ENCODE data around the gene MGP. TPM values are rescaled to one million over a fixed set of nuclear protein-coding genes. Genes with fewer than 3 reads are reported as not detected.

Gene MGP
- total RNA-seq: not detected

DNA sequence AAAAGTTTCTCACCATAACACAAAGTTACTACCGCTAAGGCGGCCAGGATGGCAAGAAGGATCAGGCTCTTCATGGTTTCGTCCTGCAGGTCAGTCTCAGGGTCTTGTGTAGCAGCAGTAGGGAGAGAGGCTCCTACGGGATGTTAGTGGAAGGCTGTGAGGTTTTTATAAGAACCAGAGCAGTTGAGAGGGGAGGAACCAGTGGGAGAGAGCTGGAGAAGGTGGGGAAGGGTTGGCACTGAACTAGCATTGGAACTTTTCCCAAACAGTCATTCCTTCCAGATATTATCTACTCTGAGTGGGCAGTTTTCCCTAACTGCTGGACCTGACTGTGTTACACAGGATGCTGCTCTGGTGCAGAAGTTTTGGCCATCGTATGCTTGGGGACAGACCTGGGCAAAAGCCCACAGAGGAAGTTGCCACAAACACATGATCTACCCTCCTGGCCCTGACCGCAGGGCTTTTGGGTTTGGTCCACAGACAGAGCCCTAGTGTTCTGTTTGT lies at the start of gene MGP:
Gene MGP (minus strand): TSS at position 137 of the 504 bp plus-strand sequence. CDS start 63 bp downstream, at position 74.
- peaks cover 42% of the 10 kb centered on the region for H3K27me3 Mint-ChIP-seq
- peaks cover 14% of the 10 kb centered on the region for H3K4me1 Mint-ChIP-seq
- no peak within 1 kb of the TSS for H3K4me3 Mint-ChIP-seq
- no peak for DNase-seq
- H3K9me3 Mint-ChIP-seq: no peaks in the 10 kb centered on the region
- no peak within 1 kb of the TSS for H3K27ac Mint-ChIP-seq
- ChIA-PET POLR2A (no interaction called here), CTCF (no interaction called here)
- H3K36me3 Mint-ChIP-seq (ENCODE audit: low read depth): no peaks in the 10 kb centered on the region

DNA sequence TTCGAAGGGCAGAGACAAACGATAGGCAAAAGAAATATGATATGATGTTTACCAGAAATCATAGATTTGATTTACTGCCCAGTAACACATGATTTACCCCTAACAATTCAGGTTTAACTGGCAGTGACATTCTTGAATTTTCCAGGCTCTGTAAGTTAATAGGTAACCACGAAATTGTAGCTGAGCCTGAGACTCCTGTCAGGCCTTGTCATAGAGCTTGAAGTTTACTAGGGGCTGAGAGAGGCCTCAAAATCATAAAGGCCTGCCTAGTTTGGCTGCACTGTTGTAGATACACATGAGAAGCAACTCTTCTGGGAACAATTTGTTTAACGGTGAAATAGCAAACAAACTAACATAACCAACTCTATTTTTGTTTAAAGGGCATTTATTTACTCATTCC lies 49.4 kb upstream of the MGP start:
- peaks cover 78% of the 10 kb centered on the region for H3K36me3 Mint-ChIP-seq (ENCODE audit: low read depth)
- no peak overlapping the region for H3K27ac Mint-ChIP-seq
- no peaks in the 10 kb centered on the region for H3K27me3 Mint-ChIP-seq
- POLR2A ChIA-PET: no interaction called here
- no peak for DNase-seq
- CTCF ChIA-PET: interaction anchor here (3.4 kb wide), 1 partner anchor 60 kb away, joined by 18 read pairs; no protein-coding TSS in a partner anchor
- no peaks in the 10 kb centered on the region for H3K9me3 Mint-ChIP-seq
- peaks cover 11% of the 10 kb centered on the region for H3K4me1 Mint-ChIP-seq
- no peak overlapping the region for H3K4me3 Mint-ChIP-seq

DNA sequence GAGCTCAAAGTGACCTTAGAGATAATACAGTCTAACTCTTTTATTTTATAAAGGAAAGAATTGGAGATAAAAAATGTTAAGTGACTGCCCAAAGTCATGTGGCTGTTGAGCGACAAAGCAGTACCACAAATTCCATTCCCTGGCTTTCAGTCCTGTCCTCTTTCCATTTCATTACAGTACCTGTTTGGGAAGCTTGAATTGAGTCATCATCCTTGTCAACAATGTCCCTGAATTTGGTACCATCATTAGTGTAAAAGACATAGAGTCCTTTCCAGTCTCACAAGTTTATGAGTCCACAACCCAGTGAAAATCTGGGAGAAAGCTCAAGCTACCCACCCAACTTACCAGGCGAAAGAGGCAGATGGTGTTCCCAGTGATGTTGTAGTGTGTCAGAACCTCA lies 48.9 kb upstream of the MGP start:
- H3K27me3 Mint-ChIP-seq: no peaks in the 10 kb centered on the region
- H3K4me1 Mint-ChIP-seq: peaks cover 6% of the 10 kb centered on the region
- H3K9me3 Mint-ChIP-seq: no peaks in the 10 kb centered on the region
- CTCF ChIA-PET: interaction anchor here (3.4 kb wide), 1 partner anchor 61 kb away, joined by 18 read pairs; no protein-coding TSS in a partner anchor
- no peak overlapping the region for H3K27ac Mint-ChIP-seq
- POLR2A ChIA-PET: interaction anchor here (0.6 to 1.3 kb wide), 4 partner anchors 11 to 27 kb away, joined by 3 to 4 read pairs (median 3); partner anchors contain the start of gene ARHGDIB
- DNase-seq: no peak
- H3K4me3 Mint-ChIP-seq: no peak overlapping the region
- H3K36me3 Mint-ChIP-seq (ENCODE audit: low read depth): peaks cover 73% of the 10 kb centered on the region

DNA sequence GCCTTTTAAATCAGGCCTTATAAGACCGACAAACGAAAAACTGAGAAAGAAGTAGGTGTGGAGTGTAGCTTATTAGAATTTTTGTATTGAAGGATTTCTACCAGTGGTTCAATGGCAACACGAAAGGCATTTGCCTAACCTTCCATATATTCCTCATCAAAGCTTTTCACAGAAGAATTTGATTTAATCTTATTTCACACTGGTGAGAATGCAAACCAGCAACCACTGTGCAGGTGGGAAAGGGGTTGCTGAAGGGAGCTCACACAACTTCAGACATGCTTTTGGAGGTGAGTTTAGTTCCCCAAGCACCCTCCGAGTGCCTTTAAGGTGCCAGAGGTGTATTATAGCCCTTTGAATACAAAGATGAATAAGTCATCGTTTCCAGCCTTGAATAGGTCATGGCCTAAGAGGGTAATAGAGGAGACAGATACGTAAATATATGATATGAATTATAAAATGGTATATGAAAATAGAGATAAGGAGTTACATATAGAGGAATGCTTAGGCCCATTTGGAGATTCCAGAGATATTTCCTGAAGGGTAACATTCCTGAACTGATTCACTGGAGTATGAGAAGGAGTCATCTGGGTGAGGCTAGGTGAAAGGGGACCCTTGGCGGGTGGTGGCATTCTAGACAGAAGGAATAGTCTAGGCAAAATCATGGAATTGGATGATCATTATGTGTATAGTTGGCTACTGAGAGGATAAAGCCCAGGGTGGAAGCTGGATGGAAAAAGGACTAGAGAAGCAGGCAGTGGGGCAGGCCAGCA lies 46.3 kb upstream of the MGP start:
- ChIA-PET CTCF (interaction anchor here (1.0 kb wide), 1 partner anchor 88 kb away, joined by 3 read pairs; no protein-coding TSS in a partner anchor), POLR2A (interaction anchor here (1.0 to 1.4 kb wide), 2 partner anchors 12 to 30 kb away, joined by 3 read pairs; partner anchors contain the start of gene ARHGDIB)
- DNase-seq: no peak
- H3K27ac Mint-ChIP-seq: no peak overlapping the region
- no peaks in the 10 kb centered on the region for H3K27me3 Mint-ChIP-seq
- no peaks in the 10 kb centered on the region for H3K4me1 Mint-ChIP-seq
- H3K4me3 Mint-ChIP-seq: no peak overlapping the region
- H3K9me3 Mint-ChIP-seq: no peaks in the 10 kb centered on the region
- peaks cover 70% of the 10 kb centered on the region for H3K36me3 Mint-ChIP-seq (ENCODE audit: low read depth)

DNA sequence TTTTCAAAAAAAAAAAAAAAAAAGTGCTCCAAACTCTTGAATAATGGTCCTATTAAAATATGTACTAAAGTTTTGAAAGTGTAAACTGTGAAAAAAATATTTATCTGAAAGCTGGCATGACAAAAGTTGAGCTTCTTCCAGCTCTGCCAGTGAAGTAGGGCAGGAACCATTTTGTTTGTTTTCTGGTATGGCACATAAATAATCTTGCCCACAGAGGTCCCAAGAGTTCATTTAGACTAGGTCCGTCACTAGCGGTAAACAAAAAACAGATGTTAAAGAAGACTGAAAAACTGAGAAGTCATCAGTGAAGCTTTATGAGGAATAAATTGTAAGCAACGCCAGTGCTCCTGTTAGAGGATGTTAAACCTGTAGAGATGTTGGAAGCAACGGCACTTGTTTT lies 45.7 kb upstream of the MGP start:
- ChIA-PET CTCF (interaction anchor here (1.0 kb wide), 1 partner anchor 87 kb away, joined by 3 read pairs; no protein-coding TSS in a partner anchor), POLR2A (interaction anchor here (1.0 kb wide), 1 partner anchor 13 kb away, joined by 3 read pairs; no protein-coding TSS in a partner anchor)
- no peak for DNase-seq
- Mint-ChIP-seq H3K27me3 (no peaks in the 10 kb centered on the region), H3K27ac (no peak overlapping the region), H3K4me1 (no peaks in the 10 kb centered on the region), H3K36me3 (ENCODE audit: low read depth) (peaks cover 65% of the 10 kb centered on the region), H3K4me3 (no peak overlapping the region), H3K9me3 (no peaks in the 10 kb centered on the region)

DNA sequence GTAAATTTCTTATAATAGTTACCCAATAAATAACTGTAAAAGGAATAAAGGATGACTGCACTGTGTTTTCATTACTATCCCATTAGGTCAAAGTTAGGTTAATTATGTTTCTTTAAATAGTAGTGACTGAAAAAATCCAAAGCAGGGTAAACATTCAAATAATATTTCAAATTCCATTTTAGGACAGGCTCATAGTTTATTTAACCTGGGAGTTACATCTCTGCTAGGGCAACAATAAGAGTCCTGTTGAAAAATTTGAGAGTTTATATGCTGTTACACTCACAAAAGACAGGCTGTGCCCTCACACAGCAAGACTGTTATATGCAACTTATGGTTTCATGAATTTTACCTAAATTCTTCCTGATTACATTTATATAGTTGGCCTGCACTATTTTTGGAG lies 44.6 kb upstream of the MGP start:
- H3K9me3 Mint-ChIP-seq: no peaks in the 10 kb centered on the region
- no peak for DNase-seq
- peaks cover 57% of the 10 kb centered on the region for H3K36me3 Mint-ChIP-seq (ENCODE audit: low read depth)
- no peak overlapping the region for H3K27ac Mint-ChIP-seq
- H3K27me3 Mint-ChIP-seq: no peaks in the 10 kb centered on the region
- H3K4me1 Mint-ChIP-seq: no peaks in the 10 kb centered on the region
- no peak overlapping the region for H3K4me3 Mint-ChIP-seq
- CTCF ChIA-PET: interaction anchor here (1.0 kb wide), 1 partner anchor 10 kb away, joined by 3 read pairs; no protein-coding TSS in a partner anchor
- POLR2A ChIA-PET: interaction anchor here (0.8 to 1.0 kb wide), 2 partner anchors 9 to 10 kb away, joined by 3 to 4 read pairs; no protein-coding TSS in a partner anchor

DNA sequence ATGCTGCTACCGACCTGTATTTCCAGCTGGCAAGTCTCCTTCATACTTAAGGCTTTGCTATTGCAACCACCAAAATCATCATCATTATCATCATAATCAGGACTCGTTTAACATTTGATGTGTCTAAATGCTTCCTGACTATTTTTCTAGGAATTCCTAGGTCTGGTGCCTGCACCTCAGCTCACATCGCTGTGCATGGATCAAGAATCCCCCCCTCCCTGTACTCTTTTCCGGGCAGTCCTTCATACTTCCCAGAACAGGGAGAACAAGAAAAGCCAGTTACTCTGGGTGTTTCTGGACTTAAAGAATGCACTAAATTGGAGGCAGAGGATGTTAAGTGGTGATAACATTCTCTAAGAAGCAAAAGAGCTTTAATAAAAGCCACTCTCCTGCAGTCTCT lies 43.3 kb upstream of the MGP start:
- ChIA-PET POLR2A (interaction anchor here (0.8 to 1.5 kb wide), 4 partner anchors 8 to 155 kb away, joined by 3 to 5 read pairs (median 3); no protein-coding TSS in a partner anchor), CTCF (no interaction called here)
- no peak for DNase-seq
- H3K27me3 Mint-ChIP-seq: no peaks in the 10 kb centered on the region
- H3K4me3 Mint-ChIP-seq: no peak overlapping the region
- H3K9me3 Mint-ChIP-seq: no peaks in the 10 kb centered on the region
- H3K36me3 Mint-ChIP-seq (ENCODE audit: low read depth): peaks cover 50% of the 10 kb centered on the region
- H3K4me1 Mint-ChIP-seq: no peaks in the 10 kb centered on the region
- H3K27ac Mint-ChIP-seq: no peak overlapping the region

DNA sequence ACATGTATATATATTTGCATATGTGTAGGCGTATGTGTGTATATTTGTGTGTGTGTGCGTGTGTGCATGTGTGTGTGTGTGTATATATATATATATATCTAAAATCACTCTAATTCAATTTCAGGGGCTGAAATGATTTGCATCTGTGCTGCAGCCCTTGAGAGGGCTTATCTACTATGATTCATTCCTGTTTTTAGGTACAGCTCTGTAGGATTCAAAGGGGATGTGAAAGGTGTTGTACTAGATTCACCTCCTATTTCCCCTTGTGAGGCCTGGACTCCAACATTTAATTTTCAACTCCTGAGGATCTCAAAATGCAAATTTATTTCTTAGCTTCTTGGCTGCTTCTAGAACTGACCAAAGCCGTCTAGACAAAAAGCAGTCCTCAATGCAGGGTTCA lies 41.6 kb upstream of the MGP start:
- CTCF ChIA-PET: interaction anchor here (2.0 kb wide), 1 partner anchor 68 kb away, joined by 4 read pairs; no protein-coding TSS in a partner anchor
- peaks cover 39% of the 10 kb centered on the region for H3K36me3 Mint-ChIP-seq (ENCODE audit: low read depth)
- H3K4me1 Mint-ChIP-seq: no peaks in the 10 kb centered on the region
- H3K27ac Mint-ChIP-seq: no peak overlapping the region
- no peak overlapping the region for H3K4me3 Mint-ChIP-seq
- no peaks in the 10 kb centered on the region for H3K9me3 Mint-ChIP-seq
- POLR2A ChIA-PET: interaction anchor here (1.0 to 2.1 kb wide), 4 partner anchors 10 to 157 kb away, joined by 3 to 7 read pairs (median 4); a partner anchor contains a TSS
- no peaks in the 10 kb centered on the region for H3K27me3 Mint-ChIP-seq
- DNase-seq: no peak

DNA sequence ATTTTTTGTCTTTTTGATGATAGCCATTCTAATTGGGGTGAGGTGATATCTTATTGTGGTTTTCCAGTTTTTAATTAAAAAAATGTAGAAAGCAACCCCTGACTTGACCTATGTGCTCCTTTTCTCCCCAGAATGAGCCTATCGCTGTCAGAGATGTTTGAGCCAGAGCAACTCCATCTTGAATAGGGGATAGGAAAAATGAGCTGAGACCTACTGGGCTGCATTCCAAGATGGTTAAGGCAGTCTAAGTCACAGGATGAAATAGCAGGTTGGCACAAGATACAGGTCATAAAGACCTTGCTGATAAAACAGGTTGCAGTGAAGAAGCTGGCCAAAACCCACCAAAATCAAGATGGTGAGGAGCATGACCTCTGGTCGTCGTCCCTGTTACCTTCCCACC lies 38.9 kb upstream of the MGP start:
- Mint-ChIP-seq H3K27me3 (no peaks in the 10 kb centered on the region), H3K27ac (no peak overlapping the region), H3K9me3 (no peaks in the 10 kb centered on the region), H3K4me1 (peaks cover 16% of the 10 kb centered on the region), H3K4me3 (no peak overlapping the region), H3K36me3 (ENCODE audit: low read depth) (peaks cover 44% of the 10 kb centered on the region)
- DNase-seq: no peak
- ChIA-PET CTCF (interaction anchor here (1.4 kb wide), 1 partner anchor 11 kb away, joined by 3 read pairs; no protein-coding TSS in a partner anchor), POLR2A (no interaction called here)

DNA sequence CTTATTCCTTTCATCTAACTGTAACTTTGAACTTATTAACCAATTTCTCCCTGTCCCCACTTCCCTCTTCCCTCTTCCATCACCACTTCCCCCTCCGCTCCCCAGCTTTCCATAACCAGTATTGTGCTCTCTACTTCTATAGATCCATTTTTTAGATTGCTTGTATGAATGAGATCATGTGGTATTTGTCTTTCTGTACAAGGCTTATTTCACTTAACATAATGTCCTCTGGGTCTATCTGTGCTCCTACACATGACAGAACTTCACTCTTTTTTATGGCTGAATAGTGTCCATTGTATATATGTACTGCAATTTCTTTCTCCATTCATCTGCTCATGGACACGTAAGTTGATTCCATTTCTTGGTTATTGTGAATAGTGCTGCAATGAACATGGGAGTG lies 38.3 kb upstream of the MGP start:
- DNase-seq: no peak
- H3K27ac Mint-ChIP-seq: no peak overlapping the region
- H3K4me3 Mint-ChIP-seq: no peak overlapping the region
- peaks cover 16% of the 10 kb centered on the region for H3K4me1 Mint-ChIP-seq
- POLR2A ChIA-PET: no interaction called here
- H3K9me3 Mint-ChIP-seq: no peaks in the 10 kb centered on the region
- CTCF ChIA-PET: no interaction called here
- H3K36me3 Mint-ChIP-seq (ENCODE audit: low read depth): peaks cover 48% of the 10 kb centered on the region
- H3K27me3 Mint-ChIP-seq: no peaks in the 10 kb centered on the region

DNA sequence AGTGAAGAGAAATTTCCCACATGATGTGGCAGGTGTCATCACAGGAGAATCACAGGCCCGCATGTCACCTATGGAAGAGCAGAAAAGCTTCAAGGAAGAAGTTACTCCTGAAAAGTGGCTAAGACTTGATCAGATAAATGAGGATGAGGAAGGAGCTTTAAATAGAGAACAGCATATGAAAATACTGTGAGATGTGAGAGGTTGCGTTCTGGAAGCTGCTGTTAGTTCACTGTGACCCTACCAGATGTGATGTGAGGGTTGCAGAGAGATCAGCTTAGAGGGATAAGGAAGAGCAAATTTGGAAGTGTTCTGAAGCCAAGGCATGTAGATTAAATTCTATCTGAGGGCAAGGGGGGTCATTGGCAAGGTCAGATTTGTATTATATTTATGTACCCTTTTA lies 35.6 kb upstream of the MGP start:
- H3K4me1 Mint-ChIP-seq: peaks cover 16% of the 10 kb centered on the region
- no peak overlapping the region for H3K4me3 Mint-ChIP-seq
- H3K36me3 Mint-ChIP-seq (ENCODE audit: low read depth): peaks cover 60% of the 10 kb centered on the region
- no peaks in the 10 kb centered on the region for H3K9me3 Mint-ChIP-seq
- POLR2A ChIA-PET: interaction anchor here (0.7 to 1.5 kb wide), 8 partner anchors 9 to 151 kb away, joined by 3 to 6 read pairs (median 3); no protein-coding TSS in a partner anchor
- H3K27me3 Mint-ChIP-seq: no peaks in the 10 kb centered on the region
- CTCF ChIA-PET: interaction anchor here (0.8 to 1.1 kb wide), 3 partner anchors 9 to 91 kb away, joined by 3 read pairs; no protein-coding TSS in a partner anchor
- H3K27ac Mint-ChIP-seq: no peak overlapping the region
- no peak for DNase-seq

DNA sequence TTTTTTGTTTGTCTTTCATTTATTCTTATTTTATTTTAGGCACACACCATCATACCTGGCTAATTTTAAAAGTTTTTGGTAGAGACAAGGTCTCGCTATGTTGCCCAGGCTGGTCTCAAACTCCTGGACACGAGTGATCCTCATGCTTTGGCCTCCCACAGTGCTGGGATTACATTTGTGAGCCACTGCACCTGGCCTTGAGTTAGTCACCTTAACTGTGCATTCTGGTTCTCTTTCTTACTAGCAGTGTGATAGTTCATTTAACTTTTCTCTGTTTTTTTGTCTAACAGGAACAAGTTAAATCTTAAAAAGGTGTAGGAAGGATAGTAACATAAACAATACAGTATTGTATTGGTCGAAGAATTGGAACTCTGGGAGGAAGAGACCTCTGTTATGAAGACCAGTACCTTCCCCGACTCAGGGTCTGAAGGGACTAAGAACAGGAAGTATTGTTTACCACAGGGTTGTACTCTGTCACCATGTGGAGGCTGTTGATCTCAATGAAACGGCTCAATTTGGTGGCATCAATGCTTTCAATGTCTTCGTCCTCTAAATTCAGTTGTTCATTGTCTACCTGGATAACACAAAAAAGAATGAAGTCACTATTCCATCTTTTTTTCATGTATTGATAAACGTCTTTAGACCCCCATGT lies 34.9 kb upstream of the MGP start:
- H3K4me3 Mint-ChIP-seq: no peak overlapping the region
- H3K36me3 Mint-ChIP-seq (ENCODE audit: low read depth): peaks cover 66% of the 10 kb centered on the region
- POLR2A ChIA-PET: interaction anchor here (0.7 to 1.5 kb wide), 4 partner anchors 9 to 28 kb away, joined by 4 to 6 read pairs (median 4); partner anchors contain the start of gene ERP27
- H3K4me1 Mint-ChIP-seq: peaks cover 16% of the 10 kb centered on the region
- CTCF ChIA-PET: interaction anchor here (0.8 to 1.1 kb wide), 3 partner anchors 10 to 92 kb away, joined by 3 read pairs; no protein-coding TSS in a partner anchor
- H3K27me3 Mint-ChIP-seq: no peaks in the 10 kb centered on the region
- no peak overlapping the region for H3K27ac Mint-ChIP-seq
- no peaks in the 10 kb centered on the region for H3K9me3 Mint-ChIP-seq
- DNase-seq: no peak

DNA sequence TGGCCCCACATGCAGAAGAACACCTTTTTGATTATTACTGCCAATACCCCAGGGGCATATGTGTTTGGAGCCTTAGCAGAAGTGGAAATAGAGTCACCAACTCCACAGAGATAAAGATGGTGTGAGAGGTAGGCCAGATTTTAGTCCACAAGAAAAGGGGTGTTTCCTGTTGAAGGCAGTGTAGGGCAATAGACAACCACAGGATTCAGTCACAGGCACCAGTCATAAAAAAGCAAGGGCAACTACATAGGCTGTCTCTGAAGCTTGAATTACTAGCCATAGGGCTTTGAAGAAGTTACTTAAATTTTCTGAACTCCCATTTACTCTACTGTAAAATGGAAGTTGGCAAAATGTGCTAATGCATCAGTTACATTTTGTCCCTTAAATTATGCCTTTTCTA lies 33.8 kb upstream of the MGP start:
- H3K4me3 Mint-ChIP-seq: no peak overlapping the region
- ChIA-PET POLR2A (no interaction called here), CTCF (no interaction called here)
- no peak for DNase-seq
- H3K4me1 Mint-ChIP-seq: peaks cover 16% of the 10 kb centered on the region
- no peak overlapping the region for H3K27ac Mint-ChIP-seq
- peaks cover 78% of the 10 kb centered on the region for H3K36me3 Mint-ChIP-seq (ENCODE audit: low read depth)
- no peaks in the 10 kb centered on the region for H3K9me3 Mint-ChIP-seq
- no peaks in the 10 kb centered on the region for H3K27me3 Mint-ChIP-seq
